SK-N-SH treated with all-trans-retinoic acid at 6 μM for 48 hours (cell line): ENCODE measurements around the gene SLC9A7.

Source experiments
- ATAC-seq: fragments of 200-7000 bp; cut with Tn5 transposase; 3 replicates; pipeline ENCODE4 v1.9.1; 2020; ENCODE audit warnings: mild to moderate bottlenecking, moderate library complexity
- ARNTL ChIP-seq: fragments of 450-650 bp; formaldehyde crosslinking; IDR thresholded peaks from 2 replicates; pipeline ENCODE4 v1.5.0; 2020; ENCODE audit warnings: low read depth, mild to moderate bottlenecking, moderate library complexity, borderline replicate concordance
- BACH2 ChIP-seq: fragments of 250-450 bp; sonication (Bioruptor Pico); IDR thresholded peaks from 2 replicates; pipeline ENCODE4 v1.9.0; 2021; ENCODE audit warnings: mild to moderate bottlenecking, borderline replicate concordance
- CREB5 ChIP-seq: fragments of 250-450 bp; sonication (Bioruptor Pico); IDR thresholded peaks from 2 replicates; pipeline ENCODE4 v1.5.1; 2020; ENCODE audit warnings: low read depth, mild to moderate bottlenecking, moderate library complexity
- CSDC2 ChIP-seq: fragments of 250-450 bp; sonication (Bioruptor Pico); IDR thresholded peaks from 2 replicates; pipeline ENCODE4 v1.5.0; 2020; ENCODE audit warnings: mild to moderate bottlenecking, moderate library complexity
- ESRRG ChIP-seq: fragments of 250-450 bp; sonication (Bioruptor Pico); IDR thresholded peaks from 2 replicates; pipeline ENCODE4 v1.6.1; 2021; ENCODE audit warnings: mild to moderate bottlenecking
- GLIS3 ChIP-seq: fragments of 250-450 bp; sonication (Bioruptor Pico); IDR thresholded peaks from 2 replicates; pipeline ENCODE4 v1.5.0; 2020; ENCODE audit warnings: mild to moderate bottlenecking, moderate library complexity
- ISL1 ChIP-seq: fragments of 250-450 bp; sonication (Bioruptor Pico); IDR thresholded peaks from 2 replicates; pipeline ENCODE4 v2.1.2; 2022; ENCODE audit warnings: mild to moderate bottlenecking, moderate library complexity
- OSR1 ChIP-seq: fragments of 250-450 bp; sonication (Bioruptor Pico); IDR thresholded peaks from 2 replicates; pipeline ENCODE4 v1.8.0; 2022; ENCODE audit warnings: moderate library complexity, mild to moderate bottlenecking, inconsistent platforms
- PATZ1 ChIP-seq: fragments of 250-450 bp; sonication (Bioruptor Pico); IDR thresholded peaks from 2 replicates; pipeline ENCODE4 v1.8.0; 2020; ENCODE audit warnings: mild to moderate bottlenecking, moderate library complexity, borderline replicate concordance
- POU6F1 ChIP-seq: fragments of 250-450 bp; sonication (Bioruptor Pico); IDR thresholded peaks from 2 replicates; pipeline ENCODE4 v1.8.0; 2021; ENCODE audit warnings: low read depth, mild to moderate bottlenecking, moderate library complexity, borderline replicate concordance
- PPARA ChIP-seq: fragments of 250-450 bp; sonication (Bioruptor Pico); IDR thresholded peaks from 2 replicates; pipeline ENCODE4 v1.5.0; 2020; ENCODE audit warnings: mild to moderate bottlenecking, borderline replicate concordance
- RARB ChIP-seq: fragments of 250-450 bp; sonication (Bioruptor Pico); IDR thresholded peaks from 2 replicates; pipeline ENCODE4 v1.8.0; 2021; ENCODE audit warnings: mild to moderate bottlenecking, moderate library complexity
- SNAI2 ChIP-seq: fragments of 250-450 bp; sonication (Bioruptor Pico); IDR thresholded peaks from 2 replicates; pipeline ENCODE4 v1.5.0; 2020; ENCODE audit warnings: mild to moderate bottlenecking, moderate library complexity
- TCF4 ChIP-seq: fragments of 250-450 bp; sonication (Bioruptor Pico); IDR thresholded peaks from 2 replicates; pipeline ENCODE4 v1.8.0; 2021; ENCODE audit warnings: mild to moderate bottlenecking, moderate library complexity, borderline replicate concordance
- TOX ChIP-seq: fragments of 250-450 bp; sonication (Bioruptor Pico); IDR thresholded peaks from 2 replicates; pipeline ENCODE4 v1.8.0; 2021; ENCODE audit warnings: mild to moderate bottlenecking, moderate library complexity, borderline replicate concordance
- ZFP3 ChIP-seq: fragments of 250-450 bp; sonication (Bioruptor Pico); IDR thresholded peaks from 2 replicates; pipeline ENCODE4 v1.5.0; 2020; ENCODE audit warnings: mild to moderate bottlenecking, moderate library complexity
- ZFP30 ChIP-seq: fragments of 450-650 bp; formaldehyde crosslinking; IDR thresholded peaks from 2 replicates; pipeline ENCODE4 v1.5.0; 2022; ENCODE audit warnings: mild to moderate bottlenecking, moderate library complexity
- ZNF565 ChIP-seq: fragments of 450-650 bp; formaldehyde crosslinking; conservative IDR thresholded peaks from 2 replicates; pipeline ENCODE4 v1.5.0; 2020; ENCODE audit warnings: low read depth, mild to moderate bottlenecking, moderate library complexity
- ZNF70 ChIP-seq: fragments of 450-650 bp; formaldehyde crosslinking; IDR thresholded peaks from 2 replicates; pipeline ENCODE4 v1.5.0; 2020; ENCODE audit warnings: mild to moderate bottlenecking, moderate library complexity
- TF ChIP-seq, protein P1 (sequence below): fragments of 250-450 bp; sonication (Bioruptor Pico); IDR thresholded peaks from 2 replicates; pipeline ENCODE4 v1.5.1; 2021; ENCODE audit warnings: mild to moderate bottlenecking, moderate library complexity
- TF ChIP-seq, protein P2 (sequence below): fragments of 250-450 bp; sonication (Bioruptor Pico); IDR thresholded peaks from 2 replicates; pipeline ENCODE4 v1.5.0; 2020; ENCODE audit warnings: mild to moderate bottlenecking, moderate library complexity

The SLC9A7 gene

GRCh38 chrX:46601283-46601682, 157.6 kb downstream of the SLC9A7 start:
- no peak for ATAC-seq
- TF ChIP-seq ZFP3 (CRISPR knock-in tag) = 0 out of 2 replicates have a peak, but pooled peaks have one; percentile 22
- TF ChIP-seq BACH2 = no peak
- no peak for TF ChIP-seq ESRRG (CRISPR knock-in tag)
- no peak for TF ChIP-seq SNAI2
- no peak for TF ChIP-seq POU6F1 (CRISPR knock-in tag)
- peak; percentile 64; the same call in 1 of the 2 replicates for TF ChIP-seq TCF4 (CRISPR knock-in tag)
- no peak for TF ChIP-seq GLIS3 (CRISPR knock-in tag)
- TF ChIP-seq RARB = no peak
- no peak for TF ChIP-seq ISL1 (CRISPR knock-in tag)
- TF ChIP-seq ZFP30 = no peak
- TF ChIP-seq, protein P1, sequence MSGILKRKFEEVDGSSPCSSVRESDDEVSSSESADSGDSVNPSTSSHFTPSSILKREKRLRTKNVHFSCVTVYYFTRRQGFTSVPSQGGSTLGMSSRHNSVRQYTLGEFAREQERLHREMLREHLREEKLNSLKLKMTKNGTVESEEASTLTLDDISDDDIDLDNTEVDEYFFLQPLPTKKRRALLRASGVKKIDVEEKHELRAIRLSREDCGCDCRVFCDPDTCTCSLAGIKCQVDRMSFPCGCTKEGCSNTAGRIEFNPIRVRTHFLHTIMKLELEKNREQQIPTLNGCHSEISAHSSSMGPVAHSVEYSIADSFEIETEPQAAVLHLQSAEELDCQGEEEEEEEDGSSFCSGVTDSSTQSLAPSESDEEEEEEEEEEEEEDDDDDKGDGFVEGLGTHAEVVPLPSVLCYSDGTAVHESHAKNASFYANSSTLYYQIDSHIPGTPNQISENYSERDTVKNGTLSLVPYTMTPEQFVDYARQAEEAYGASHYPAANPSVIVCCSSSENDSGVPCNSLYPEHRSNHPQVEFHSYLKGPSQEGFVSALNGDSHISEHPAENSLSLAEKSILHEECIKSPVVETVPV (CRISPR knock-in tag) = no peak
- TF ChIP-seq PPARA = no peak
- no peak for TF ChIP-seq ZNF565 (CRISPR knock-in tag)
- no peak for TF ChIP-seq TOX (CRISPR knock-in tag)
- no peak for TF ChIP-seq CREB5 (CRISPR knock-in tag)
- TF ChIP-seq ZNF70 (CRISPR knock-in tag) = no peak

DNA sequence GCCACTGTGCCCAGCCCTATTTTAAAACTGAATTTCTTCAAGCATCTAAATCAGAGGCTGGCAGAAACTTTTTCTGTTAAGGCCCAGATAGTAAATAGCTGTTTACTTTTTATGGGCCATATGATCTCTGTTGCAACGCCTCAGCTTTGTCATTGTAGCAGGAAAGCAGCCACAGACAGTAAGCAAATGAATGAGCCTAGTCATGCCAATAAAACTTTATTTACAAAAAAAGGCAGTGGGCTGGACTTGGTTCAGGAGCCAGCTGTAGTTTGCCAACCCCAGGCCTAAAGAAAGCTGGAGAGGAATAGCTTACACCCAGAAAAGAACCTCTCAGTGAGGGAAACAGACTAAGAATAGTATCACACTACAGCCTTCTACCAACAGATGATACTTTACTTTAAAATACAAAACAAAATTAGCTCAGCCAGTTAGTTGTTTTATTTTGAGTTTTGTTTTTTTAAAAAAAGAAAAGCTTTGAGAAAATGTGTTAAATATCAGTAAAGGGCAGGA, 159.8 kb downstream of the SLC9A7 start:
- no peak for ATAC-seq
- no peak for TF ChIP-seq OSR1 (CRISPR knock-in tag)
- no peak for TF ChIP-seq POU6F1 (CRISPR knock-in tag)
- no peak for TF ChIP-seq ZNF565 (CRISPR knock-in tag)
- no peak for TF ChIP-seq ZFP3 (CRISPR knock-in tag)
- TF ChIP-seq, protein P1 (CRISPR knock-in tag) = no peak
- TF ChIP-seq, protein P2, sequence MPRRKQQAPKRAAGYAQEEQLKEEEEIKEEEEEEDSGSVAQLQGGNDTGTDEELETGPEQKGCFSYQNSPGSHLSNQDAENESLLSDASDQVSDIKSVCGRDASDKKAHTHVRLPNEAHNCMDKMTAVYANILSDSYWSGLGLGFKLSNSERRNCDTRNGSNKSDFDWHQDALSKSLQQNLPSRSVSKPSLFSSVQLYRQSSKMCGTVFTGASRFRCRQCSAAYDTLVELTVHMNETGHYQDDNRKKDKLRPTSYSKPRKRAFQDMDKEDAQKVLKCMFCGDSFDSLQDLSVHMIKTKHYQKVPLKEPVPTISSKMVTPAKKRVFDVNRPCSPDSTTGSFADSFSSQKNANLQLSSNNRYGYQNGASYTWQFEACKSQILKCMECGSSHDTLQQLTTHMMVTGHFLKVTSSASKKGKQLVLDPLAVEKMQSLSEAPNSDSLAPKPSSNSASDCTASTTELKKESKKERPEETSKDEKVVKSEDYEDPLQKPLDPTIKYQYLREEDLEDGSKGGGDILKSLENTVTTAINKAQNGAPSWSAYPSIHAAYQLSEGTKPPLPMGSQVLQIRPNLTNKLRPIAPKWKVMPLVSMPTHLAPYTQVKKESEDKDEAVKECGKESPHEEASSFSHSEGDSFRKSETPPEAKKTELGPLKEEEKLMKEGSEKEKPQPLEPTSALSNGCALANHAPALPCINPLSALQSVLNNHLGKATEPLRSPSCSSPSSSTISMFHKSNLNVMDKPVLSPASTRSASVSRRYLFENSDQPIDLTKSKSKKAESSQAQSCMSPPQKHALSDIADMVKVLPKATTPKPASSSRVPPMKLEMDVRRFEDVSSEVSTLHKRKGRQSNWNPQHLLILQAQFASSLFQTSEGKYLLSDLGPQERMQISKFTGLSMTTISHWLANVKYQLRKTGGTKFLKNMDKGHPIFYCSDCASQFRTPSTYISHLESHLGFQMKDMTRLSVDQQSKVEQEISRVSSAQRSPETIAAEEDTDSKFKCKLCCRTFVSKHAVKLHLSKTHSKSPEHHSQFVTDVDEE = no peak
- no peak for TF ChIP-seq RARB
- no peak for TF ChIP-seq SNAI2
- no peak for TF ChIP-seq ISL1 (CRISPR knock-in tag)
- TF ChIP-seq ARNTL (CRISPR knock-in tag) = no peak
- TF ChIP-seq PATZ1 (CRISPR knock-in tag) = no peak
- TF ChIP-seq CREB5 (CRISPR knock-in tag) = no peak
- TF ChIP-seq TOX (CRISPR knock-in tag) = no peak
- no peak for TF ChIP-seq CSDC2 (CRISPR knock-in tag)
- no peak for TF ChIP-seq ZFP30
- no peak for TF ChIP-seq PPARA
- no peak for TF ChIP-seq GLIS3 (CRISPR knock-in tag)
